ENCODE results near the gene PCSK4.
"Not testable (repeated sequence)": the region's sequence is repeated elsewhere in the genome, so short reads cannot be mapped to it uniquely, and the experiment has no call there.

PCSK4 gene

GRCh38 chr19:1452802-1453524 lies 37.2 kb downstream of the PCSK4 start:
- no peak for DNase-seq

- DNase-seq: no peak
Observed at GRCh38 chr19:1451916-1452801, 38.0 kb downstream of the PCSK4 start.

- no peak for DNase-seq
Observed at GRCh38 chr19:1450735-1451731, 39.1 kb downstream of the PCSK4 start.

- peak; percentile 81 to 89 for DNase-seq
Observed at GRCh38 chr19:1449467-1450442, 40.4 kb downstream of the PCSK4 start, which contains the start of gene APC2. TSS of gene APC2 (plus strand) at chr19:1450121. CDS start at chr19:1453002, 2,881 bp downstream.

- no peak for DNase-seq
Observed at GRCh38 chr19:1447944-1448343, 42.2 kb downstream of the PCSK4 start.

- DNase-seq: no peak
Observed at GRCh38 chr19:1447504-1447903, 42.6 kb downstream of the PCSK4 start.

- DNase-seq: peak; percentile 23 to 44
Observed at GRCh38 chr19:1446713-1447481, 43.3 kb downstream of the PCSK4 start.

- DNase-seq: peak in 1 of 2 experiments; percentile 73
Observed at GRCh38 chr19:1445932-1446712, 44.0 kb downstream of the PCSK4 start.

- DNase-seq: peak in 1 of 2 experiments; percentile 61
Observed at GRCh38 chr19:1445185-1445931, 44.8 kb downstream of the PCSK4 start.

- no peak for DNase-seq
Observed at GRCh38 chr19:1441677-1442438, 48.3 kb downstream of the PCSK4 start.

GRCh38 chr19:1441022-1441426 lies 49.1 kb downstream of the PCSK4 start:
- DNase-seq: no peak

GRCh38 chr19:1440418-1440801 lies 49.7 kb downstream of the PCSK4 start:
- no peak for DNase-seq

GRCh38 chr19:1439525-1440417 lies 50.4 kb downstream of the PCSK4 start:
- not testable (repeated sequence) for DNase-seq

- no peak for DNase-seq
Observed at GRCh38 chr19:1438933-1439354, 51.2 kb downstream of the PCSK4 start.

- peak; percentile 82 to 91 for DNase-seq
Observed at GRCh38 chr19:1438035-1438932, 51.9 kb downstream of the PCSK4 start, which contains the start of gene RPS15. TSS of gene RPS15 (plus strand) at chr19:1438396. CDS start at chr19:1438426, 30 bp downstream.

- no peak for DNase-seq
Observed at GRCh38 chr19:1437609-1438008, 52.5 kb downstream of the PCSK4 start.
